Panc1 (cell line): ENCODE data around the gene UGT1A10.

ENCODE experiments used
- POLR2AphosphoS5 ChIP-seq: IDR thresholded peaks from 2 replicates; pipeline ENCODE4 v1.6.1; 2012; ENCODE audit warnings: mild to moderate bottlenecking, low read depth, low read length, moderate library complexity
- TF ChIP-seq, protein P1 (sequence below): fragments of 450-650 bp; IDR thresholded peaks from 2 replicates; pipeline ENCODE4 v1.5.1; 2017; ENCODE audit warnings: mild to moderate bottlenecking

DNA sequence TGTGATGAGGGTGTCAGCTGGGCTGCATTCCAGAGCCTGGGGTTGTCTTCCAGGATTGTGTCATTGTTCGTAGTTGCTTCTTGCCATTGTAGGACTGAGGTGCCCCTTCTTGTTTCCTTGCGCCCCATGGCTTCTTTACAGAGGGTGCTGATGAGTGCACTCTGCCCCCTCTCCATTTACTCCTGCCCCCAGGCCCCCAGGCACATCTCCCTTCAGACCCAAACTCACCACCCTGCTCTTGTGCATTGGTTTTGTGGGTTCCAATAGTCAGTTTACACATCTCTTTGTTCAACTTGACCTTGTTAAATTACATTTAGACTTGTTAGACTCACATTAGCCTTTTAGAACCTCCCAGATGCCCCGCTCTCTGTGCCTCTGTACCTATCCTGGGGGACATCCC lies 184.9 kb downstream of the UGT1A10 start:
- TF ChIP-seq, protein P1, sequence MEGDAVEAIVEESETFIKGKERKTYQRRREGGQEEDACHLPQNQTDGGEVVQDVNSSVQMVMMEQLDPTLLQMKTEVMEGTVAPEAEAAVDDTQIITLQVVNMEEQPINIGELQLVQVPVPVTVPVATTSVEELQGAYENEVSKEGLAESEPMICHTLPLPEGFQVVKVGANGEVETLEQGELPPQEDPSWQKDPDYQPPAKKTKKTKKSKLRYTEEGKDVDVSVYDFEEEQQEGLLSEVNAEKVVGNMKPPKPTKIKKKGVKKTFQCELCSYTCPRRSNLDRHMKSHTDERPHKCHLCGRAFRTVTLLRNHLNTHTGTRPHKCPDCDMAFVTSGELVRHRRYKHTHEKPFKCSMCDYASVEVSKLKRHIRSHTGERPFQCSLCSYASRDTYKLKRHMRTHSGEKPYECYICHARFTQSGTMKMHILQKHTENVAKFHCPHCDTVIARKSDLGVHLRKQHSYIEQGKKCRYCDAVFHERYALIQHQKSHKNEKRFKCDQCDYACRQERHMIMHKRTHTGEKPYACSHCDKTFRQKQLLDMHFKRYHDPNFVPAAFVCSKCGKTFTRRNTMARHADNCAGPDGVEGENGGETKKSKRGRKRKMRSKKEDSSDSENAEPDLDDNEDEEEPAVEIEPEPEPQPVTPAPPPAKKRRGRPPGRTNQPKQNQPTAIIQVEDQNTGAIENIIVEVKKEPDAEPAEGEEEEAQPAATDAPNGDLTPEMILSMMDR = no peak
- no peak for TF ChIP-seq POLR2AphosphoS5
